Stimulated activated CD4-positive, alpha-beta T cell treated with anti-CD3 and anti-CD28 coated beads, Interleukin-12 subunit alpha, Interleukin-12 subunit beta, amount 100 ng/mL, for 48 hours (primary cell): ENCODE results near the gene EXD1.
"Not testable (repeated sequence)": the region's sequence is repeated elsewhere in the genome, so short reads cannot be mapped to it uniquely, and the experiment has no call there.

Experiments
- DNase-seq, 3 donors: peaks; one replicate each; pipeline ENCODE4 v3.0.0-alpha.2; 2020; ENCODE audit warnings: low read depth in 2 of 3, low spot score in 1 of 3

EXD1 gene

GRCh38 chr15:41148065-41148464 is 82.5 kb downstream of the EXD1 start:
- DNase-seq: no peak

- DNase-seq: no peak
Observed at GRCh38 chr15:41139619-41140018, 90.9 kb downstream of the EXD1 start.

- DNase-seq: not testable (repeated sequence)
Observed at GRCh38 chr15:41139112-41139511, 91.4 kb downstream of the EXD1 start.

- not testable (repeated sequence) for DNase-seq
Observed at GRCh38 chr15:41135580-41135979, 95.0 kb downstream of the EXD1 start.

GRCh38 chr15:41133454-41133853 is 97.1 kb downstream of the EXD1 start:
- no peak for DNase-seq
